ENCODE measurements around the gene SCUBE1. TPM values are rescaled to one million over a fixed set of nuclear protein-coding genes. Genes with fewer than 3 reads are reported as not detected.

The SCUBE1 gene
- total and polyA plus RNA-seq, 2 of the 8 experiments (the other 6 are each of a cell fraction or from before 2014, with no cell fraction given) = 2.3 to 4.9 TPM

DNA sequence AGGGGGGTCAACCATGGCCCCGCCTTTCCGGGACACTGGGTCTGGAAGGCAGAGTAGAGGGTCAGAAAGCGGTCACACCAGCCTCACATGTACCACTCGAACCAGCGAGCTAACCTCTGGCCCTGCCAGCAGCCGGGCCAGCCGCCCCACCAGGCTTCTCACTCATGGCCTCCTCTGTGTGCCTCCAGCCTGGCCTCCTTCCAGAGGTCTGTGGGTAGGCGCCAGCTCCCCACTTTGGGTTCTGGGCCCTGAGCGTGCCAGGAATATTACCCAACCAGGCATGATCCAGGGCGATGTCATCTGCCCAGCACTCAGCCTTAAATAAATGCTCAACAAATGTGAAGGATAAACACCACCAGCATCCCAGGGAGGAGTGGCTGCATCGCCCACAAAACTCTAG, 5.8 kb downstream of the SCUBE1 start:
- Histone ChIP-seq H3K9ac (replicated peaks in 1 of 4; ENCODE audit: extremely low read depth in 1 of 4, low read depth in 3 of 4, low read length in 3 of 4) (no peak overlapping the region), H2AFZ (ENCODE audit: low read length) (no peak overlapping the region), H3K4me3 (ENCODE audit: extremely low read depth in 1 of 4, insufficient read depth in 2 of 4, low read depth in 3 of 4, low read length in 4 of 4) (no peak overlapping the region), H4K8ac (ENCODE audit: extremely low read depth, insufficient read depth, low read length) (peak overlapping the region; percentile 69; the same call in 1 of the 2 replicates), H2BK15ac (ENCODE audit: low read length) (no peak overlapping the region), H4K5ac (ENCODE audit: insufficient read length, low read depth, low read length) (no peak overlapping the region), H2BK12ac (ENCODE audit: low read depth, low read length) (no peak overlapping the region), H4K91ac (replicated peaks; ENCODE audit: insufficient read length, low read length) (no peak overlapping the region), H3K27me3 (replicated peaks in 1 of 4; ENCODE audit: control insufficient read depth in 3 of 4, extremely low read depth in 1 of 4, insufficient read depth in 3 of 4, low read length in 3 of 4) (peaks cover 12 to 20% (median 19%) of the 10 kb centered on the region in 4 experiments; a peak in 6 of 7 replicates), H3K4me1 (replicated peaks in 1 of 4; ENCODE audit: control insufficient read depth in 3 of 4, insufficient read depth in 4 of 4, low read length in 3 of 4) (peaks cover 0 to 6% (median 2%) of the 10 kb centered on the region in 4 experiments; a peak in 3 of 7 replicates), H2AK5ac (ENCODE audit: low read depth, low read length) (no peak overlapping the region), H4K20me1 (replicated peaks in 1 of 2; ENCODE audit: control insufficient read depth in 1 of 2, insufficient read depth in 2 of 2, low read length in 2 of 2) (peaks cover 0 to 4% of the 10 kb centered on the region in 2 experiments), H3K23me2 (ENCODE audit: low read depth, low read length) (peaks cover 7% of the 10 kb centered on the region; the same call in 1 of the 2 replicates), H3K36me3 (ENCODE audit: control insufficient read depth in 2 of 4, insufficient read depth in 4 of 4, low read length in 3 of 4) (no peaks in the 10 kb centered on the region; a peak in 1 of 8 replicates), H2BK20ac (ENCODE audit: low read length) (no peak overlapping the region), H3K18ac (ENCODE audit: extremely low read depth, low read length) (no peak overlapping the region), H3K4ac (replicated peaks; ENCODE audit: insufficient read length, low read depth, low read length) (no peak overlapping the region), H3K9me3 (ENCODE audit: insufficient read depth in 2 of 2, low read depth in 1 of 2, low read length in 1 of 2) (no peaks in the 10 kb centered on the region), H3K27ac (ENCODE audit: low read depth, low read length) (no peak overlapping the region), H2BK120ac (replicated peaks; ENCODE audit: low read depth, low read length) (no peak overlapping the region), H3K14ac (ENCODE audit: insufficient read length) (no peak overlapping the region), H2BK5ac (ENCODE audit: low read depth, low read length) (no peak overlapping the region), H3K79me2 (ENCODE audit: control insufficient read depth in 1 of 2, insufficient read depth in 2 of 2, low read length in 2 of 2) (no peaks in the 10 kb centered on the region), H3K4me2 (ENCODE audit: insufficient read depth in 1 of 2, low read depth in 2 of 2, low read length in 2 of 2) (no peak overlapping the region), H3K56ac (replicated peaks; ENCODE audit: insufficient read length, low read depth, low read length) (no peak overlapping the region), H3K23ac (ENCODE audit: insufficient read length) (no peak overlapping the region), H3K79me1 (ENCODE audit: low read depth, low read length) (no peaks in the 10 kb centered on the region)
- DNase-seq (ENCODE audit: low read depth in 1 of 2, low spot score in 2 of 2) (no peak), FAIRE-seq (no peak)
- ChIA-PET POLR2A (ENCODE audit: partially characterized antibody) (interaction anchor here (0.8 kb wide), 1 partner anchor 56 kb away, joined by 5 read pairs; no protein-coding TSS in a partner anchor), CTCF (ENCODE audit: partially characterized antibody) (interaction anchor here (1.0 to 14.2 kb wide), 8 partner anchors 8 to 109 kb away, joined by 3 to 335 read pairs (median 4); no protein-coding TSS in a partner anchor)
- 90% methylated on average over 11 of the region's 11 CpGs; no CpG with 5 or more reads in 1 of the 2 experiments for WGBS, 2 experiments (ENCODE audit: extremely low coverage in 1 of 2, insufficient coverage in 1 of 2, insufficient read length in 1 of 2, insufficient replicate concordance in 2 of 2, low coverage in 1 of 2, low lambda C conversion rate in 2 of 2, missing lambda C conversion rate in 1 of 2)
- TF ChIP-seq BACH1 (IDR thresholded peaks at IDR 0.05; ENCODE audit: low read length) (no peak), KDM5A (IDR thresholded peaks at IDR 0.05; ENCODE audit: low read length) (no peak), RAD21 (IDR thresholded peaks at IDR 0.05 in 1 of 2, conservative IDR thresholded peaks at IDR 0.05 in 1 of 2; ENCODE audit: low read depth in 2 of 2, low read length in 2 of 2) (no peak), SAP30 (IDR thresholded peaks at IDR 0.05; ENCODE audit: insufficient read depth, insufficient replicate concordance, low read length) (no peak), TAF7 (optimal IDR thresholded peaks at IDR 0.05; ENCODE audit: borderline replicate concordance, low read depth, low read length) (no peak), KDM1A (IDR thresholded peaks at IDR 0.05; ENCODE audit: borderline replicate concordance, low read length) (no peak), POLR2A (IDR thresholded peaks at IDR 0.05; ENCODE audit: control extremely low read depth in 1 of 2, low read depth in 2 of 2, low read length in 2 of 2) (no peak), BCL11A (IDR thresholded peaks at IDR 0.05; ENCODE audit: low read depth in 2 of 2, low read length in 2 of 2) (no peak), RFX5 (IDR thresholded peaks at IDR 0.05; ENCODE audit: borderline replicate concordance, low read depth, low read length) (no peak), TEAD4 (IDR thresholded peaks at IDR 0.05; ENCODE audit: low read depth, low read length) (no peak)
- TF ChIP-seq, protein P1, sequence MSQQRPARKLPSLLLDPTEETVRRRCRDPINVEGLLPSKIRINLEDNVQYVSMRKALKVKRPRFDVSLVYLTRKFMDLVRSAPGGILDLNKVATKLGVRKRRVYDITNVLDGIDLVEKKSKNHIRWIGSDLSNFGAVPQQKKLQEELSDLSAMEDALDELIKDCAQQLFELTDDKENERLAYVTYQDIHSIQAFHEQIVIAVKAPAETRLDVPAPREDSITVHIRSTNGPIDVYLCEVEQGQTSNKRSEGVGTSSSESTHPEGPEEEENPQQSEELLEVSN (IDR thresholded peaks at IDR 0.05) = no peak
- TF ChIP-seq, protein P2, sequence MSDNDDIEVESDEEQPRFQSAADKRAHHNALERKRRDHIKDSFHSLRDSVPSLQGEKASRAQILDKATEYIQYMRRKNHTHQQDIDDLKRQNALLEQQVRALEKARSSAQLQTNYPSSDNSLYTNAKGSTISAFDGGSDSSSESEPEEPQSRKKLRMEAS (IDR thresholded peaks at IDR 0.05) = no peak
